ENCODE results near the gene EHD2.

GRCh38 chr19:47691782-47692181 is 21.4 kb upstream of the EHD2 start:
- TF ChIP-seq CTCF (IDR thresholded peaks at IDR 0.05; ENCODE audit: insufficient read depth, low read length, poor library complexity, severe bottlenecking): no peak
- TF ChIP-seq EZH2phosphoT487 (conservative IDR thresholded peaks at IDR 0.05; ENCODE audit: low read length): no peak

Measured in SU-DHL-6 (cell line).